Effector memory CD8-positive, alpha-beta T cell (primary cell): ENCODE data around the gene KHDC3L.
"Not testable (repeated sequence)": the region's sequence is repeated elsewhere in the genome, so short reads cannot be mapped to it uniquely, and the experiment has no call there.

Source experiments
- ATAC-seq: fragments of 150-1000 bp; cut with Tn5 transposase; replicated peaks from 2 replicates; pipeline ENCODE4 v1.10.0; 2021; ENCODE audit warnings: mild to moderate bottlenecking, moderate library complexity
- DNase-seq, 3 experiments: peaks; one replicate each; pipeline ENCODE4 v3.0.0; 2021
- H3K27ac Mint-ChIP-seq, 2 donors: one replicate each; pipeline ENCODE4 v1.8.0; 2022; ENCODE audit warnings: mild to moderate bottlenecking in 2 of 2, mixed read lengths in 2 of 2, moderate library complexity in 2 of 2
- H3K27me3 Mint-ChIP-seq, 2 donors: one replicate each; pipeline ENCODE4 v1.8.0; 2022; ENCODE audit warnings: mixed read lengths in 2 of 2
- H3K36me3 Mint-ChIP-seq: one replicate; pipeline ENCODE4 v1.8.0; 2022; ENCODE audit warnings: mild to moderate bottlenecking, moderate library complexity, mixed read lengths; ENCODE audit not compliant: insufficient read depth
- H3K4me1 Mint-ChIP-seq, 2 donors: one replicate each; pipeline ENCODE4 v1.8.0; 2022; ENCODE audit warnings: low read depth in 2 of 2, mixed read lengths in 2 of 2
- H3K4me3 Mint-ChIP-seq, 2 donors: one replicate each; pipeline ENCODE4 v1.8.0; 2022; ENCODE audit warnings: mild to moderate bottlenecking in 2 of 2, mixed read lengths in 2 of 2, moderate library complexity in 2 of 2
- H3K9me3 Mint-ChIP-seq, 2 donors: one replicate each; pipeline ENCODE4 v1.8.0; 2022; ENCODE audit warnings: mixed read lengths in 2 of 2

KHDC3L gene

GRCh38 chr6:73382462-73383113 lies 20.1 kb downstream of the KHDC3L start:
- no peak for DNase-seq
- no peaks in the 10 kb centered on the region for H3K4me1 Mint-ChIP-seq
- no peak overlapping the region for H3K4me3 Mint-ChIP-seq
- no peaks in the 10 kb centered on the region for H3K9me3 Mint-ChIP-seq
- peak overlapping the region in 1 of 2 donors; percentile 54 for H3K27ac Mint-ChIP-seq
- no peak for ATAC-seq
- peaks cover 4% of the 10 kb centered on the region for H3K36me3 Mint-ChIP-seq
- H3K27me3 Mint-ChIP-seq, result no peaks in the 10 kb centered on the region

- H3K36me3 Mint-ChIP-seq, result no peaks in the 10 kb centered on the region
- H3K27me3 Mint-ChIP-seq, result no peaks in the 10 kb centered on the region
- H3K4me3 Mint-ChIP-seq, result peak overlapping the region; percentile 83 to 89
- peak overlapping the region; percentile 89 to 90 for H3K27ac Mint-ChIP-seq
- peak; percentile 3 for ATAC-seq
- H3K4me1 Mint-ChIP-seq, result peaks cover 13 to 18% of the 10 kb centered on the region in 2 donors
- H3K9me3 Mint-ChIP-seq, result no peaks in the 10 kb centered on the region
- no peak for DNase-seq
Observed at GRCh38 chr6:73388433-73388799, 26.0 kb downstream of the KHDC3L start.

- peak; percentile 92 for ATAC-seq
Observed at GRCh38 chr6:73388800-73389512, 26.5 kb downstream of the KHDC3L start.

GRCh38 chr6:73389854-73390253 lies 27.4 kb downstream of the KHDC3L start:
- H3K4me3 Mint-ChIP-seq, result no peak overlapping the region
- no peaks in the 10 kb centered on the region for H3K27me3 Mint-ChIP-seq
- no peak for DNase-seq
- peak overlapping the region in 1 of 2 donors; percentile 89 for H3K27ac Mint-ChIP-seq
- no peaks in the 10 kb centered on the region for H3K36me3 Mint-ChIP-seq
- H3K4me1 Mint-ChIP-seq, result peaks cover 15 to 20% of the 10 kb centered on the region in 2 donors
- no peak for ATAC-seq
- H3K9me3 Mint-ChIP-seq, result no peaks in the 10 kb centered on the region

More at GRCh38 chr6:73388800-73389512, 26.5 kb downstream of the KHDC3L start:
- peak; percentile 32 to 35 (median 33) for DNase-seq
- Mint-ChIP-seq H3K27ac (peak overlapping the region; percentile 89 to 90), H3K27me3 (no peaks in the 10 kb centered on the region), H3K4me3 (peak overlapping the region; percentile 83 to 89), H3K4me1 (peaks cover 13 to 18% of the 10 kb centered on the region in 2 donors), H3K36me3 (no peaks in the 10 kb centered on the region), H3K9me3 (no peaks in the 10 kb centered on the region)

GRCh38 chr6:73391675-73392074 lies 29.2 kb downstream of the KHDC3L start:
- Mint-ChIP-seq H3K36me3 (no peaks in the 10 kb centered on the region), H3K27me3 (no peaks in the 10 kb centered on the region), H3K4me1 (peaks cover 20 to 23% of the 10 kb centered on the region in 2 donors), H3K9me3 (no peaks in the 10 kb centered on the region), H3K4me3 (peak overlapping the region in 1 of 2 donors; percentile 35), H3K27ac (peak overlapping the region in 1 of 2 donors; percentile 66)
- DNase-seq (no peak), ATAC-seq (no peak)

- Mint-ChIP-seq H3K4me1 (peaks cover 20 to 23% of the 10 kb centered on the region in 2 donors), H3K27ac (peak overlapping the region; percentile 26 to 66)
- H3K36me3 Mint-ChIP-seq, DNase-seq, H3K4me3 Mint-ChIP-seq, ATAC-seq, H3K9me3 Mint-ChIP-seq, H3K27me3 Mint-ChIP-seq: not testable (repeated sequence)
Observed at GRCh38 chr6:73392188-73392587, 29.7 kb downstream of the KHDC3L start.

GRCh38 chr6:73393278-73393677 lies 30.8 kb downstream of the KHDC3L start:
- ATAC-seq, result no peak
- H3K4me3 Mint-ChIP-seq, result no peak overlapping the region
- H3K27me3 Mint-ChIP-seq, result no peaks in the 10 kb centered on the region
- no peaks in the 10 kb centered on the region for H3K9me3 Mint-ChIP-seq
- no peaks in the 10 kb centered on the region for H3K36me3 Mint-ChIP-seq
- DNase-seq, result no peak
- peaks cover 20 to 23% of the 10 kb centered on the region in 2 donors for H3K4me1 Mint-ChIP-seq
- no peak overlapping the region for H3K27ac Mint-ChIP-seq

GRCh38 chr6:73394577-73395354 lies 32.3 kb downstream of the KHDC3L start, which contains the start of gene DDX43:
Gene DDX43 (plus strand): TSS chr6:73394828. CDS start chr6:73394906, 78 bp downstream.
- H3K9me3 Mint-ChIP-seq, result no peaks in the 10 kb centered on the region

GRCh38 chr6:73395875-73396274 lies 33.4 kb downstream of the KHDC3L start:
- DNase-seq, result no peak

More at GRCh38 chr6:73394577-73395354, 32.3 kb downstream of the KHDC3L start, which contains the start of gene DDX43:
- Mint-ChIP-seq H3K4me3 (peak within 1 kb of the TSS; percentile 80 to 85), H3K27me3 (no peaks in the 10 kb centered on the region), H3K36me3 (no peaks in the 10 kb centered on the region), H3K4me1 (peaks cover 14 to 15% of the 10 kb centered on the region in 2 donors), H3K27ac (peak within 1 kb of the TSS; percentile 82 to 97)
- DNase-seq (peak; percentile 43 to 53 (median 49)), ATAC-seq (peak; percentile 89)

GRCh38 chr6:73400656-73401055 lies 38.2 kb downstream of the KHDC3L start:
- Mint-ChIP-seq H3K9me3 (no peaks in the 10 kb centered on the region), H3K36me3 (peaks cover 11% of the 10 kb centered on the region), H3K27me3 (no peaks in the 10 kb centered on the region), H3K4me3 (no peak overlapping the region), H3K4me1 (peaks cover 0 to 4% of the 10 kb centered on the region in 2 donors), H3K27ac (no peak overlapping the region)
- DNase-seq, result no peak
- no peak for ATAC-seq

More at GRCh38 chr6:73395875-73396274, 33.4 kb downstream of the KHDC3L start:
- H3K4me1 Mint-ChIP-seq, result peaks cover 13 to 15% of the 10 kb centered on the region in 2 donors
- H3K9me3 Mint-ChIP-seq, result no peaks in the 10 kb centered on the region
- no peaks in the 10 kb centered on the region for H3K27me3 Mint-ChIP-seq
- H3K27ac Mint-ChIP-seq, result peak overlapping the region in 1 of 2 donors; percentile 97
- ATAC-seq, result no peak
- no peaks in the 10 kb centered on the region for H3K36me3 Mint-ChIP-seq
- no peak overlapping the region for H3K4me3 Mint-ChIP-seq

GRCh38 chr6:73409395-73409794 lies 46.9 kb downstream of the KHDC3L start:
- H3K36me3 Mint-ChIP-seq, result peaks cover 20% of the 10 kb centered on the region
- no peak for ATAC-seq
- no peak for DNase-seq
- no peaks in the 10 kb centered on the region for H3K27me3 Mint-ChIP-seq
- no peak overlapping the region for H3K4me3 Mint-ChIP-seq
- H3K27ac Mint-ChIP-seq, result no peak overlapping the region
- H3K9me3 Mint-ChIP-seq, result no peaks in the 10 kb centered on the region
- no peaks in the 10 kb centered on the region for H3K4me1 Mint-ChIP-seq

- no peaks in the 10 kb centered on the region for H3K27me3 Mint-ChIP-seq
- no peak for ATAC-seq
- H3K27ac Mint-ChIP-seq, result no peak overlapping the region
- peaks cover 3 to 8% of the 10 kb centered on the region in 2 donors for H3K4me1 Mint-ChIP-seq
- H3K36me3 Mint-ChIP-seq, result peaks cover 10% of the 10 kb centered on the region
- H3K4me3 Mint-ChIP-seq, result no peak overlapping the region
- DNase-seq, result no peak
- H3K9me3 Mint-ChIP-seq, result no peaks in the 10 kb centered on the region
Observed at GRCh38 chr6:73413102-73413501, 50.6 kb downstream of the KHDC3L start.
